ENCODE data around the gene KLK3.

GRCh38 chr19:50839712-50840655 is 14.7 kb upstream of the KLK3 start:
- TF ChIP-seq CTCF (IDR thresholded peaks at IDR 0.05) = no peak
- TF ChIP-seq POLR2A (IDR thresholded peaks at IDR 0.05) = no peak
